ENCODE measurements around the gene ACTN1.
A peak's percentile ranks its signal among the peaks of the same experiment; 100 is the strongest.

The ACTN1 gene

DNA sequence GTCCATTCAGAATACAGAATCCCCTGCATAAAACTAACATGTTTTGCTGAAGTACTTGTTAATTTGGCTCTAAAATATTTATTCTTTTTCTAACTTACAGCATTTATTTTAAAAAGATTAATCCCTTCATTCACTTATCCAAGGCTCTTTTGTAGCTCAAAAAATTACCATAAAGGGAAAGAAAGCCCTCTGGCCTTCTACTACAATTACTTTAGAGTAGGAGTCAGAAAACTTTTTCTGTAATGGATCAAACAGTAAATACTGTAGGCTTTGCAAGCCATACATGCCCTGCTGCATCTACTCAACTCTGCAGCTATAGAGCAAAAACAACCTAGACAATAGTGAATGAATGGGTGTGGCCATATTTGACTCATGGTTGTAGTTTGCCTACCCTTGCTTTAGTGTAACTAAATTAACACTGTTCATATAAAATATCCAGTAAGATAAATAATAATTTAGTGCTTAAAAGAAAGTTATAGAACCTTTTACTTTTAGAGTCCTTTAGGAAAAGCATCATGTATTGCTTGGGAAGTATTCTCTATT lies 112.0 kb downstream of the ACTN1 start:
- TF ChIP-seq CTCF (IDR thresholded peaks at IDR 0.05; ENCODE audit: low read depth, low read length): no peak
- no peak for DNase-seq (ENCODE audit: extremely low read depth, low read depth)

DNA sequence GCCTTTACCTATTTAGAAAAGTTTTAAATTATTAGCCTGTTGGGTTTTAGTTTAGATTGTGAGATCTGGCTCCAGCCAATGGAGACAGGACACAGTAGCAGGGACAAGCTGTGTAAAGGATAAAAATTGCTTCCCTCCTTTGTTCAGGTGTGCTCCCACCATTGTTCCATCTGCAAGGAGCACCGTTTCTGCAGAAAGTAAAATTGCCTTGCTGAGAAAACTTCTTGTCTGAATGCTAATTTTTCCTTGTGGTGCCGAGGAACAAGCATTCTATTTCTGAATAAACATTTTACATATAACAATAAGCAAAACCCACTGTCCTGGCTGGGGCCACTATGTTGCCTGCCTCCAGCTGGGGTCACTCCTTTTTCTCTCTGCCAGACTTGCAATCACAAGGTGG lies 113.6 kb downstream of the ACTN1 start:
- no peak for DNase-seq (ENCODE audit: extremely low read depth, low read depth)
- TF ChIP-seq CTCF (IDR thresholded peaks at IDR 0.05; ENCODE audit: low read depth, low read length): no peak

- no peak for DNase-seq (ENCODE audit: extremely low read depth, low read depth)
- TF ChIP-seq CTCF (IDR thresholded peaks at IDR 0.05; ENCODE audit: low read depth, low read length): no peak
Measured at GRCh38 chr14:68864361-68864750, 114.7 kb downstream of the ACTN1 start.

DNA sequence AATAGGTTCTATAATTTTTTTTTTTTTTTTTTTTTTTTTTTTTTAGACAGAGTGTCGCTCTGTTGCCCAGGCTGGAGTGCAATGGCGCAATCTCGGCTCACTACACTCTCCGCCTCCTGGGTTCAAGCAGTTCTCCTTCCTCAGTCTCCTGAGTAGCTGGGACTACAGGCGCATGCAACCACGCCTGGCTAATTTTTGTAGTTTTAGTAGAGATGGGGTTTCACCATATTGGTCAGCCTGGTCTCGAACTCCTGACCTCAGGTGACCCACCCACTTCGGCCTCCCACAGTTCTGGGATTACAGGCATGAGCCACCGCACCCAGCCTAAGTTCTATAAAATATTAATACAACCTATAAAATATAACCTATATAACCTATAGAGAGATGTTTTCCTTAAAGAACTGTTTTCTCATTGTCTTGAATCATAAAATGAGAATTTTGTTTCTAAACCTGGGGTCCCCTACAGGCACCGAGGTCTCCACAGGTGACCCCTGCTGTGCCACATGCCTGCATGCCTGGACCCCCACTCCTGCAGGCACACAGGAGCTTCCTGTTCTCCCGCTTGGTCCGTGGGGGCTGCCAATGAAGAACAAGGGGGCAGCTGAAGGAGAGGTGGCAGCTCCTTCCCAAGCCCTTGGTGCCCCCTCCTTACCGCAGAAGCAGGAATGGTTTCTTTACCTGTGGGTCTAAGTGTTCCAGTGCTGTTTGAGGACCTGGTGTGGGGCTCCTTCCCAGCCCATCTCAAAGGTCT lies 115.3 kb downstream of the ACTN1 start:
- no peak for TF ChIP-seq CTCF (IDR thresholded peaks at IDR 0.05; ENCODE audit: low read depth, low read length)
- no peak for DNase-seq (ENCODE audit: extremely low read depth, low read depth)

DNA sequence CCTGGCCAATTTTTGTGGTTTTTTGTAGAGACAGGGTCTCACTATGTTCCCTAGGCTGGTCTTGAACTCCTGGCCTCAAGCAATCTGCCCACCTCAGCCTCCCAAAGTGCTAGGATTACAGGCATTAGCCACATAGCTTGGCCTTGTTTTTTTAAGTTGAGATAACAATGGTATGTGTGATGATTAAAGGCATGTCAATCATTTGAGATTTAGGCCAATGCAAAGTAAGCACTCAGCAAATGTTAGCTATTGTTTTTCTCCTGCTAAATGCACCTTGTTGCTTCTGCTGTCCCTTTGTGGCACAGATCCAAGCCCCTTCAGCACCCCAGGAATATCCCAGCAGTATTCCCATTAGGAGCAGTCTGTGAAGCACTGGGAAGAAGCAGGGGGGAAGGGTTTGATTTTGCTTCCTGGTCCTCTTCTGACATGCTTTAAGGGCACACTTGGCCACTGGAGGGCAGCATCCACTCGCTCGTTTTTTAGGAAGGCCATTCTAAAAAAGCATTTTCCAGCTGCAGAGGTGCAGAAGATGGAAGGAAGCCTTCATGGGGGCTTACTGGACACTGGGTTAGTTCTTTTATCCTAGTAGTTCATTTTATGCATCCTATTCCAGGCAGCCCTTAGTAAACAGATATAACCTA lies 116.0 kb downstream of the ACTN1 start:
- peak; percentile 83 for TF ChIP-seq CTCF (IDR thresholded peaks at IDR 0.05; ENCODE audit: low read depth, low read length)
- peak; percentile 44 for DNase-seq (ENCODE audit: extremely low read depth, low read depth)

- no peak for DNase-seq (ENCODE audit: extremely low read depth, low read depth)
- no peak for TF ChIP-seq CTCF (IDR thresholded peaks at IDR 0.05; ENCODE audit: low read depth, low read length)
Measured at GRCh38 chr14:68860771-68861170, 118.3 kb downstream of the ACTN1 start.

GRCh38 chr14:68857516-68858070 lies 121.5 kb downstream of the ACTN1 start:
- no peak for TF ChIP-seq CTCF (IDR thresholded peaks at IDR 0.05; ENCODE audit: low read depth, low read length)
- DNase-seq (ENCODE audit: extremely low read depth, low read depth): no peak

Measured in AG09319 (cell line).